PC-3 (cell line): ENCODE measurements around the gene PEX16. TPM values are rescaled to one million over a fixed set of nuclear protein-coding genes. Genes with fewer than 3 reads are reported as not detected.

Experiments
- ATAC-seq: fragments of 200-7000 bp; cut with Tn5 transposase; 2 replicates; pipeline ENCODE4 v1.9.1; 2020; ENCODE audit warnings: mild to moderate bottlenecking, moderate library complexity
- BruUV-seq: library from RNA; stranded (reverse); fragments of 400-500 nt; replicated peaks from 2 replicates; lab custom pipeline; 2021; lab: Mats Ljungman, UMichigan
- CTCF ChIA-PET: fragments of 300-600 bp; sonication (Branson Sonifier 250); formaldehyde crosslinking; loops from one replicate; lab custom pipeline; 2022; ENCODE audit warnings: antibody characterized with exemption; lab: Charles Lee
- POLR2A ChIA-PET: fragments of 300-600 bp; sonication (Branson Sonifier 250); formaldehyde crosslinking; loops from one replicate; lab custom pipeline; 2022; ENCODE audit warnings: antibody characterized with exemption; ENCODE audit not compliant: unreplicated experiment; lab: Charles Lee
- DNase-seq: peaks from one replicate; pipeline ENCODE4 v3.0.0-alpha.2; 2015
- H2AFZ ChIP-seq: fragments of 300-600 bp; sonication (generic); 2 replicates; pipeline ENCODE4 v1.6.0; 2016; ENCODE audit warnings: antibody characterized with exemption, low read length
- H3F3A ChIP-seq: fragments of 300-600 bp; sonication (generic); one replicate; pipeline ENCODE4 v1.6.0; 2017; ENCODE audit warnings: antibody characterized with exemption, low read length, control low read depth, mild to moderate bottlenecking; ENCODE audit not compliant: unreplicated experiment
- H3K27ac ChIP-seq: fragments of 300-600 bp; sonication (generic); 2 replicates; pipeline ENCODE4 v1.5.1; 2016; ENCODE audit warnings: mild to moderate bottlenecking, low read length
- H3K27me3 ChIP-seq: fragments of 300-600 bp; sonication (generic); 2 replicates; pipeline ENCODE4 v1.6.1; 2016; ENCODE audit warnings: low read length, mixed read lengths
- H3K36me3 ChIP-seq: fragments of 300-600 bp; sonication (generic); 2 replicates; pipeline ENCODE4 v1.6.1; 2016; ENCODE audit warnings: low read depth, mixed run types, low read length, mixed read lengths
- H3K4me1 ChIP-seq: fragments of 300-600 bp; sonication (generic); 2 replicates; pipeline ENCODE4 v1.5.1; 2016; ENCODE audit warnings: low read length; ENCODE audit not compliant: insufficient read depth
- H3K4me2 ChIP-seq: fragments of 300-600 bp; sonication (generic); 2 replicates; pipeline ENCODE4 v1.6.0; 2016; ENCODE audit warnings: low read length
- H3K4me3 ChIP-seq: fragments of 300-600 bp; sonication (generic); 2 replicates; pipeline ENCODE4 v1.5.1; 2016; ENCODE audit warnings: mild to moderate bottlenecking, low read length, mixed read lengths
- H3K79me2 ChIP-seq: fragments of 300-600 bp; sonication (generic); 2 replicates; pipeline ENCODE4 v1.6.1; 2017; ENCODE audit warnings: low read length, mixed read lengths
- H3K9ac ChIP-seq: fragments of 300-600 bp; sonication (generic); 2 replicates; pipeline ENCODE4 v1.6.0; 2016; ENCODE audit warnings: mild to moderate bottlenecking, low read length
- H3K9me2 ChIP-seq: fragments of 300-600 bp; sonication (generic); replicated peaks from 2 replicates; pipeline ENCODE4 v1.6.1; 2016; ENCODE audit warnings: mixed run types, low read length, mixed read lengths
- H3K9me3 ChIP-seq: fragments of 300-600 bp; sonication (generic); 2 replicates; pipeline ENCODE4 v1.6.1; 2016; ENCODE audit warnings: low read length, mixed read lengths
- H4K20me1 ChIP-seq: fragments of 300-600 bp; sonication (generic); 2 replicates; pipeline ENCODE4 v1.6.1; 2016; ENCODE audit warnings: low read length, mixed read lengths
- CTCF ChIP-seq: fragments of 300-600 bp; sonication (generic); conservative IDR thresholded peaks from 2 replicates; pipeline ENCODE4 v1.5.1; 2017; ENCODE audit warnings: antibody characterized with exemption, low read depth, mild to moderate bottlenecking, low read length
- EZH2 ChIP-seq: fragments of 300-600 bp; sonication (generic); IDR thresholded peaks from one replicate; pipeline ENCODE4 v1.6.1; 2017; ENCODE audit warnings: antibody characterized with exemption, mild to moderate bottlenecking, low read length; ENCODE audit not compliant: unreplicated experiment
- EZH2phosphoT487 ChIP-seq: fragments of 300-600 bp; sonication (generic); IDR thresholded peaks from 2 replicates; pipeline ENCODE4 v1.6.1; 2018; ENCODE audit warnings: mild to moderate bottlenecking, antibody characterized with exemption, low read length, borderline replicate concordance
- intact Hi-C: fragments of 100-400 bp; cut with micrococcal nuclease; formaldehyde crosslinking; loops from 2 replicates; pipeline ENCODE4 v1.9.0; 2023
- total RNA-seq: library from RNA; depleted of rRNA; stranded (reverse); fragments of >200 nt; gene quantifications from 2 replicates; pipeline ENCODE4 v1.2.3, GENCODE V29; 2014

PEX16 gene
- total RNA-seq, 1 experiment from 2014 or later: 56.7 TPM

GRCh38 chr11:45933846-45934579, 16.3 kb upstream of the PEX16 start:
- Histone ChIP-seq H3K79me2 (no peaks in the 10 kb centered on the region), H3K36me3 (no peaks in the 10 kb centered on the region), H3K9ac (no peak overlapping the region), H3K9me3 (no peaks in the 10 kb centered on the region), H3K9me2 (no peaks in the 10 kb centered on the region), H3K4me3 (no peak overlapping the region), H3F3A (no peaks in the 10 kb centered on the region), H2AFZ (no peak overlapping the region), H4K20me1 (no peaks in the 10 kb centered on the region), H3K4me1 (peaks cover 7% of the 10 kb centered on the region; the same call in 1 of the 2 replicates), H3K27ac (no peak overlapping the region), H3K4me2 (no peak overlapping the region), H3K27me3 (no peaks in the 10 kb centered on the region)
- ATAC-seq (no peak), DNase-seq (no peak)
- intact Hi-C loops: no loop called here
- TF ChIP-seq CTCF (no peak), EZH2 (no peak), EZH2phosphoT487 (no peak)
- BruUV-seq: no TSS peak
- CTCF ChIA-PET: no interaction called here
- POLR2A ChIA-PET: no interaction called here

GRCh38 chr11:45933131-45933831, 15.6 kb upstream of the PEX16 start:
- ATAC-seq (peak; percentile 37; the same call in 1 of the 2 replicates), DNase-seq (peak; percentile 21)
- no peak overlapping the region for H3K27ac ChIP-seq
- H3K79me2 ChIP-seq: no peaks in the 10 kb centered on the region
- TSS peak; percentile 38 for BruUV-seq
- TF ChIP-seq CTCF (no peak), EZH2phosphoT487 (no peak), EZH2 (no peak)
- no peaks in the 10 kb centered on the region for H3K9me2 ChIP-seq
- no peak overlapping the region for H2AFZ ChIP-seq
- peaks cover 7% of the 10 kb centered on the region; the same call in 1 of the 2 replicates for H3K4me1 ChIP-seq
- no peak overlapping the region for H3K4me3 ChIP-seq
- H3F3A ChIP-seq: no peaks in the 10 kb centered on the region
- H3K4me2 ChIP-seq: no peak overlapping the region
- no peaks in the 10 kb centered on the region for H3K36me3 ChIP-seq
- ChIA-PET POLR2A (no interaction called here), CTCF (no interaction called here)
- intact Hi-C loops: no loop called here
- H3K9ac ChIP-seq: no peak overlapping the region
- no peaks in the 10 kb centered on the region for H3K9me3 ChIP-seq
- no peaks in the 10 kb centered on the region for H4K20me1 ChIP-seq
- H3K27me3 ChIP-seq: no peaks in the 10 kb centered on the region
